Neutrophil (primary cell): ENCODE results near the gene CRX.
"Not testable (repeated sequence)": the region's sequence is repeated elsewhere in the genome, so short reads cannot be mapped to it uniquely, and the experiment has no call there.

Source experiments
- H3K27ac ChIP-seq: fragments of 200-600 bp; sonication (generic); 2 replicates; pipeline ENCODE4 v1.5.1; 2016; ENCODE audit warnings: mild to moderate bottlenecking, moderate library complexity
- H3K27me3 ChIP-seq: fragments of 200-600 bp; sonication (generic); 2 replicates; pipeline ENCODE4 v1.6.0; 2016; ENCODE audit warnings: mild to moderate bottlenecking
- H3K36me3 ChIP-seq: fragments of 200-600 bp; sonication (generic); 2 replicates; pipeline ENCODE4 v1.5.1; 2017
- H3K4me1 ChIP-seq, 2 experiments: fragments of 200-600 bp in 1 of 2; sonication (generic) in 1 of 2; 1 replicate in 1 of 2; 2 replicates in 1 of 2; pipeline versions ENCODE4 v1.5.1 to v1.6.1; 2013 to 2016; ENCODE audit warnings: low read depth in 1 of 2, low read length in 1 of 2, mild to moderate bottlenecking in 1 of 2, moderate library complexity in 1 of 2; ENCODE audit not compliant: control insufficient read depth in 1 of 2, insufficient read depth in 1 of 2
- H3K4me3 ChIP-seq, 2 experiments: fragments of 200-600 bp in 1 of 2; sonication (generic) in 1 of 2; 1 replicate in 1 of 2; 2 replicates in 1 of 2; pipeline ENCODE4 v1.5.1; 2013 to 2016; ENCODE audit warnings: low read depth in 1 of 2, low read length in 1 of 2, mild to moderate bottlenecking in 1 of 2, moderate library complexity in 1 of 2
- H3K9me3 ChIP-seq: fragments of 200-600 bp; sonication (generic); 2 replicates; pipeline ENCODE4 v1.5.1; 2016
- TF ChIP-seq, protein P1 (sequence below): fragments of 200-600 bp; sonication (generic); IDR thresholded peaks from 2 replicates; pipeline ENCODE4 v1.5.1; 2016; ENCODE audit warnings: antibody characterized with exemption

CRX gene

DNA sequence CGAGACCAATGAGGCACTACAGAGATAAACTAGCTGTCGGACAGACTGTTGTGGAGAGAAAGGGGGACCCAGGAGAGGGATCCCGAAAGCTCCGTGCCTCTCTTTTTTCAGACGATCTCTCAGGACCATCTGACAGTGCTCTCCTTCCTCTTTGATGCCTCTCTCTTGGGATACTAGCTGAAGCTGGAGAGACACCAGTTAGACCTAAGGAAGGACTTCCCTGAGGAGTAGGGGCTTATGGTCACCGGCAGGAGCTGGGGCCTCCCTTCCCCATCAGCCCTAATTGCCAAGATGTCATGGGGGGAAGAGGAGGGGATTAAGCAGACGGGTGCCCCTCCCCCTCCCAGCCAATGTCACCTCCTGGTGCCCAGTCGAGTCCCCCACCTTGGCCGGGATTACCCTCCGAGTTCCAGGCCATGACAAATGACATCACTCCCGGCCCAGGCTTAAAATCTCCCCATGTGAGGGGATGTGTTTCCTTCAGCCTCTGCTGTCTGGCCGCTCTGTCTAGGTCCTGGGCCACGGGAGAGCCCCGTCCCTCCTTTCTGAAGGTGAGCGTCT, at the start of gene CRX:
Gene CRX, plus strand, starts transcription at position 478 of the 561 bp plus-strand sequence. CDS start 12,507 bp downstream, outside the sequence.
- H3K27me3 ChIP-seq = peaks cover 38% of the 10 kb centered on the region
- H3K4me3 ChIP-seq = no peak within 1 kb of the TSS
- H3K4me1 ChIP-seq = no peaks in the 10 kb centered on the region
- TF ChIP-seq, protein P1, sequence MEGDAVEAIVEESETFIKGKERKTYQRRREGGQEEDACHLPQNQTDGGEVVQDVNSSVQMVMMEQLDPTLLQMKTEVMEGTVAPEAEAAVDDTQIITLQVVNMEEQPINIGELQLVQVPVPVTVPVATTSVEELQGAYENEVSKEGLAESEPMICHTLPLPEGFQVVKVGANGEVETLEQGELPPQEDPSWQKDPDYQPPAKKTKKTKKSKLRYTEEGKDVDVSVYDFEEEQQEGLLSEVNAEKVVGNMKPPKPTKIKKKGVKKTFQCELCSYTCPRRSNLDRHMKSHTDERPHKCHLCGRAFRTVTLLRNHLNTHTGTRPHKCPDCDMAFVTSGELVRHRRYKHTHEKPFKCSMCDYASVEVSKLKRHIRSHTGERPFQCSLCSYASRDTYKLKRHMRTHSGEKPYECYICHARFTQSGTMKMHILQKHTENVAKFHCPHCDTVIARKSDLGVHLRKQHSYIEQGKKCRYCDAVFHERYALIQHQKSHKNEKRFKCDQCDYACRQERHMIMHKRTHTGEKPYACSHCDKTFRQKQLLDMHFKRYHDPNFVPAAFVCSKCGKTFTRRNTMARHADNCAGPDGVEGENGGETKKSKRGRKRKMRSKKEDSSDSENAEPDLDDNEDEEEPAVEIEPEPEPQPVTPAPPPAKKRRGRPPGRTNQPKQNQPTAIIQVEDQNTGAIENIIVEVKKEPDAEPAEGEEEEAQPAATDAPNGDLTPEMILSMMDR = no peak
- H3K27ac ChIP-seq = no peak within 1 kb of the TSS
- H3K9me3 ChIP-seq = no peaks in the 10 kb centered on the region
- H3K36me3 ChIP-seq = no peaks in the 10 kb centered on the region

DNA sequence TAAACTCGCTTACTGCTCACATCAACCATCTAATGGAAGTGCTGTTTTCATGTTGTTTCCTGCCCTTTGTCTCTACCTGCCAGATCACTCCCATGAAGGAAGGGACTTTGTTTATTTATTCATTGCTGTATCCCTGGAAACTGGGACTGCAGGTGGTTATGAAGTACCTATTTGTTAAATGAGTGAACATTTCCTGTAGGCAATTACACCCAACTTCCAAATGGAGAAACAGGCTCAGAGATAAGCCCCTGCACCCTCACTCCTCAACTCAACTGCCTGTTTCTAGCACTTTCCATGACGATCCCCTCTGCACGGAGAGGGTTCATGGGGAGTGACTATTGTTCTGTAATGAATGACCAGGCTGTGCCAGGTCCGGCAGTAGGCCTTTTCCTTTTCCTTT, 45.2 kb upstream of the CRX start:
- peaks cover 20% of the 10 kb centered on the region for H3K27me3 ChIP-seq
- no peaks in the 10 kb centered on the region for H3K9me3 ChIP-seq
- H3K36me3 ChIP-seq = peaks cover 10% of the 10 kb centered on the region
- TF ChIP-seq, protein P1 = no peak
- no peak overlapping the region for H3K27ac ChIP-seq
- no peak overlapping the region for H3K4me3 ChIP-seq
- peaks cover 12 to 18% of the 10 kb centered on the region in 2 experiments for H3K4me1 ChIP-seq

DNA sequence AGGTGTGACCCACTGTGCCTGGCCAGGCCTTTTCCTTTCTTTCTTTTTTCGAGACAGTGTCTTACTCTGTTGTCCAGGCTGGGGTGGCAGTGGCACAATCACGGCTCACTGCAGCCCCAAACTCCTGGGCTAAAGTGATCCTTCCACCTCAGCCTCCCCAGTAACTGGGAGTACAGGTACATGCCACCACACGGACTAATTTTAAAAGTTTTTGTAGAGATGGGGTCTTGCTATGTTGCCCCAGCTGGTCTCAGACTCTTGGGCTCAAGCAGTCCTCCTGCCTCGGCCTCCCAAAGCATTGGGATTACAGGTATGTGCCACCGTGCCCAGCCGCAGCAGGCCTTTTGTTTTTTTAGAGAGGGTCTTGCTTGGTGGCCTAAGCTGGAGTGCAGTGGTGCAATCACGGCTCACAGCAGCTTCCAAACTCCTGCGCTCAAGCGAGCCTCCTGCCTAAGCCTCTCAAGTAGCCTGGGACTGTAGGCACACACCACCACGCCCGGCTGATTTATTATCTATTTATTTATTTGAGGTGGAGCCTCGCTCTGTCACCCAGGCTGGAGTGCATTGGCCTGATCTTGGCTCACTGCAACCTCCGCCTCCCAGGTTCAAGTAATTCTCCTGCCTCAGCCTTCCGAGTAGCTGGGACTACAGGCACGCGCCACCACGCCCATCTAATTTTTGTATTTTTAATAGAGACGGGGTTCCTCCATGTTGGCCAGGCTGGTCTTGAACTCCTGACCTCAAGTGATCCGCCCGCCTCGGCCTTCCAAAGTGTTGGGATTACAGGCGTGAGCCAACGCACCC, 44.3 kb upstream of the CRX start:
- H3K9me3 ChIP-seq, H3K27ac ChIP-seq: not testable (repeated sequence)
- Histone ChIP-seq H3K36me3 (peaks cover 15% of the 10 kb centered on the region), H3K4me1 (peaks cover 12 to 18% of the 10 kb centered on the region in 2 experiments), H3K27me3 (peaks cover 20% of the 10 kb centered on the region), H3K4me3 (peak overlapping the region; percentile 59 to 61)

DNA sequence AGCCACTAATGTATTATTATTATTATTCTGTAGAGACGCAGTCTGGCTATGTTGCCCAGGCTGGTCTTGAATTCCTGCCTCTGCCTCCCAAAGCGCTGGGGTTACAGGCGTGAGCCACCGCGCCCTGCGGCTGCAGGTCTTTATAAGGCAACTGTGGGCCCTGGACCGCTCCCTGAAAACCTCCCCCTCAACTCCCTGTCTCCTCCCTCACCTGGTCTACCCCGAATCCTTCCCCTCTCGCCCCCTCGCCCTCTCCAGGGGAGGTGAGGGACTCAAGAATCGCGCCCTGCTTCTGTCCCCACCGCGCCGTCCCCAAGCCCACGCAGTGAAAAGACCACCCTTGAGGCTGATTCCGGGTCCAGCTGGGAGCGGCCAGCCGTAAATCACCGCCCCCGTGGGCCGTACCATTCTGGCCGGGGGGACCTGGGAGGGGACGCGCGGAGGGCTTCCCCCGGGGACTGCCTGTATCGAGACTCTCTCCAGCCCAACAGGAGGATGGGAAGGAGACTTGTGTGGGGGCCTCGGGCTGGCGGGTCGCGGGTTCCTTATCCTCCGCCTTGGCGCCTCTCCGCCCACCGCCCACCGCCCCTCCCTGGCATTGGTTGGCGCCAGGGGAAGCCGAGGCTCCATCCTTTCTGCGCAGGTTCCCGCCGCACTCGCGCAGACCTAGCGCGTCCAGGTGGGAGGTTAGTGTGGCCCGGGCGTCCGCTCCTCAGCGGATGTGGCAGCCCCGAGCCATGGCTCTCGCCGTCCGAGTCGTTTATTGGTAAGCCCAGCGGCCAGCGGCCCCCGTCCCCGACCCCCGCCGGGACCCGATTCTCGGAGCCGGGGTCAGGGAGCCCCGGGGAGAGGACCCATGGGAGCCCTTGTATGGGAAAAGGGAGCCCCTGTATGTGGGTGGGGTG, 43.4 kb upstream of the CRX start, which contains the start of gene SELENOW:
Gene SELENOW, plus strand, starts transcription at position 655 of the 905 bp plus-strand sequence. Its CDS starts 83 bp downstream, at position 738.
- Histone ChIP-seq H3K4me1 (peaks cover 12 to 18% of the 10 kb centered on the region in 2 experiments), H3K4me3 (peak within 1 kb of the TSS; percentile 59 to 61), H3K27me3 (peaks cover 20% of the 10 kb centered on the region), H3K36me3 (peaks cover 15% of the 10 kb centered on the region), H3K27ac (no peak within 1 kb of the TSS), H3K9me3 (no peaks in the 10 kb centered on the region)
- TF ChIP-seq, protein P1 = no peak

DNA sequence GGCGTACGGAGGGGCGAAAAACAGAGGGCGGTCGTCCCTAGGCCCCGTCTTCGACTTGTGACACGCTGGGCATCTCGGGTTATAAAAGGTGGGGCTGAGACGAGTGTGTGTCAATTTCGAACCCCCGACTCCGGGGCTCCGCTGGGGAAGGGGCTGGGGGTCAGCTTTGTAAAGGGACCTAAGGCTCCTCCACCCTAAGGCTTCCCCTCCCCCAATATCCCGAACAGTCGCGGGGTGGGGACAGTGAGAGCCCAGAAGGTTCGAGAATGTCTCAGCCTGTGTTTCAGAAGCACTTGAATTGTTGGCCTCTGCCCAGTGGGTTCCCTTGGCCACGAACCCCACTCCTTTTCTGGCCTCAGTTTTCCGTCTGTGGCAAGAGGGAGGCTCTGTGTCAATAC, 42.8 kb upstream of the CRX start:
- H3K4me1 ChIP-seq = peaks cover 12 to 18% of the 10 kb centered on the region in 2 experiments
- peaks cover 15% of the 10 kb centered on the region for H3K36me3 ChIP-seq
- H3K27me3 ChIP-seq = peaks cover 20% of the 10 kb centered on the region
- TF ChIP-seq, protein P1 = no peak
- H3K9me3 ChIP-seq = no peaks in the 10 kb centered on the region
- no peak overlapping the region for H3K27ac ChIP-seq
- peak overlapping the region; percentile 59 to 61 for H3K4me3 ChIP-seq
